Measurements from ENCODE around the gene DNAJC16. TPM values are rescaled to one million over a fixed set of nuclear protein-coding genes. Genes with fewer than 3 reads are reported as not detected.

Gene DNAJC16
- total and polyA plus RNA-seq, 2 of the 13 experiments (the other 11 are each of a cell fraction or from before 2014, with no cell fraction given): 11.4 to 15.4 TPM

DNA sequence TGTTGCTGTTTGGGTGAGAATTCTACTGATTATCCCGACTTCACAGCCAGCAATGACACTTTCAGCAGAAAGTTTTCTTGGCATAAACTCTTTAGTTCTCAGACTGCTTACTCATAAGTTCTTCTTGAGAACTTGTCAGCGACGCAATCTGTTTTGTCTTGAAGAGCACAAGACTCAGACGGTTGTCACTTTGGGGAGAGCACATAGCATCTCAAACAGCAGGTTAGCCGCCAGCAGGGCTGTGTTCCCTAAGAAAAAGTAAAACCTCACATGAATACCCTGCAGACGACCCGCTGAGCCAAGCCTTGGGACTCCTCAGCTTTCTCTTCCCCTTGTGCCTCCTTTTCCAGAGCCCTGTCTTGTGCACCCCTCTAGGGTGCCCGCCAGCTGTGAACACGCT is 46.8 kb downstream of the DNAJC16 start:
- ChIA-PET POLR2A (interaction anchor here (0.9 to 1.8 kb wide), 3 partner anchors 11 to 46 kb away, joined by 3 to 4 read pairs (median 4); partner anchors contain the start of genes AGMAT and DNAJC16), CTCF (ENCODE audit: low intra/inter-chr PET ratio, low total read pairs) (no interaction called here)
- DNase-seq (ENCODE audit: low spot score) (no peak), ATAC-seq (no peak), FAIRE-seq (no peak)
- no TSS peak for BruUV-seq (replicated peaks)
- Histone ChIP-seq H3K4me1 (ENCODE audit: insufficient read depth, low read length) (0 out of 2 replicates have a peak, but pooled peaks cover 6% of the 10 kb centered on the region), H3K4me3 (replicated peaks in 1 of 3; ENCODE audit: insufficient read depth in 1 of 3, low read depth in 2 of 3, low read length in 3 of 3) (no peak overlapping the region), H4K20me1 (ENCODE audit: insufficient read depth, low read length) (no peaks in the 10 kb centered on the region), H3K27ac (ENCODE audit: extremely low read length, insufficient read depth, low read length) (no peak overlapping the region), H3K79me2 (ENCODE audit: insufficient read depth, low read length) (no peaks in the 10 kb centered on the region), H3K9ac (ENCODE audit: insufficient read depth, low read depth, low read length) (no peak overlapping the region), H3K9me3 (ENCODE audit: low read length) (no peaks in the 10 kb centered on the region), H2AFZ (ENCODE audit: low read length) (no peak overlapping the region), H3K4me2 (ENCODE audit: low read depth, low read length) (no peak overlapping the region), H3K36me3 (replicated peaks in 1 of 2; ENCODE audit: control insufficient read depth in 1 of 2, insufficient read depth in 2 of 2, low read length in 2 of 2) (peaks cover 18 to 58% of the 10 kb centered on the region in 2 experiments), H3K27me3 (ENCODE audit: control insufficient read depth in 1 of 2, insufficient read depth in 2 of 2, low read length in 2 of 2) (no peaks in the 10 kb centered on the region)
- WGBS (ENCODE audit: low lambda C conversion rate): 99% methylated on average over 9 of the region's 9 CpGs
- intact Hi-C loops (cut with micrococcal nuclease; ENCODE audit: unreplicated experiment): no loop called here
- in situ Hi-C loops (cut with HindIII; ENCODE audit: extremely low pct_ligation_motif_present, low pct_unique_long_range_greater_than_20kb): no loop called here
- TF ChIP-seq GLI4 (CRISPR knock-in tag; IDR thresholded peaks at IDR 0.05; ENCODE audit: borderline replicate concordance) (no peak), RBM22 (optimal IDR thresholded peaks at IDR 0.05; ENCODE audit: low read length) (peak; percentile 43)

DNA sequence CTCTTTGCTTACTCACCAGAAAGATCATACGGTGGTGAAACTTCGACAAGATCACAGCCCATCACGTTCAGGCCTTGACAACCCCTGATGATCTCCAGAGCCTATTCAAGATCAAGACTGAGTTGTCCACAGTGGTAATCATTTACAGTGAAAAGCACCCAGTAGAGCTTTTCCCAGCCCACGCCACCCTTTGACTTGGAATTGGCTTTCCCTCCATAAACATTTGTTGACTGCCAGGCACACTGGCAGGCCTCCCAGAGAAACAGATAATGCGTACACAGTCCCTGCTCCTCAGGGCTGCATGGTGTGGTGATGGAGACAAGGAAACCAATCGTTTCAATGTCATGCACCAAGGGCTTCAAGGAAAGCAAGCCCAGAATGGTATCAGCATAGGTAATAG is 48.1 kb downstream of the DNAJC16 start:
- in situ Hi-C loops (cut with HindIII; ENCODE audit: extremely low pct_ligation_motif_present, low pct_unique_long_range_greater_than_20kb): no loop called here
- DNase-seq (ENCODE audit: low spot score): no peak
- ChIA-PET POLR2A (interaction anchor here (1.4 kb wide), 1 partner anchor 29 kb away, joined by 4 read pairs; no protein-coding TSS in a partner anchor), CTCF (ENCODE audit: low intra/inter-chr PET ratio, low total read pairs) (no interaction called here)
- Histone ChIP-seq H3K27ac (ENCODE audit: extremely low read length, insufficient read depth, low read length) (no peak overlapping the region), H3K36me3 (replicated peaks in 1 of 2; ENCODE audit: control insufficient read depth in 1 of 2, insufficient read depth in 2 of 2, low read length in 2 of 2) (peaks cover 26 to 64% of the 10 kb centered on the region in 2 experiments), H2AFZ (ENCODE audit: low read length) (no peak overlapping the region), H3K4me3 (replicated peaks in 1 of 3; ENCODE audit: insufficient read depth in 1 of 3, low read depth in 2 of 3, low read length in 3 of 3) (no peak overlapping the region), H3K4me2 (ENCODE audit: low read depth, low read length) (no peak overlapping the region), H3K4me1 (ENCODE audit: insufficient read depth, low read length) (peaks cover 11% of the 10 kb centered on the region), H3K9ac (ENCODE audit: insufficient read depth, low read depth, low read length) (no peak overlapping the region), H3K79me2 (ENCODE audit: insufficient read depth, low read length) (peaks cover 3% of the 10 kb centered on the region), H3K27me3 (ENCODE audit: control insufficient read depth in 1 of 2, insufficient read depth in 2 of 2, low read length in 2 of 2) (no peaks in the 10 kb centered on the region), H4K20me1 (ENCODE audit: insufficient read depth, low read length) (no peaks in the 10 kb centered on the region), H3K9me3 (ENCODE audit: low read length) (no peaks in the 10 kb centered on the region)
- TF ChIP-seq RXRB (CRISPR knock-in tag; IDR thresholded peaks at IDR 0.05; ENCODE audit: borderline replicate concordance) (no peak), RBM22 (optimal IDR thresholded peaks at IDR 0.05; ENCODE audit: low read length) (peak; percentile 10), POLR2A (IDR thresholded peaks at IDR 0.05; ENCODE audit: insufficient read depth in 1 of 2, low read depth in 2 of 2, low read length in 2 of 2) (peak in 1 of 2 experiments; percentile 17; a peak in 1 of 4 replicates), ZSCAN5A (CRISPR knock-in tag; IDR thresholded peaks at IDR 0.05; ENCODE audit: borderline replicate concordance) (no peak)
- 92% methylated on average over 6 of the region's 6 CpGs for WGBS (ENCODE audit: low lambda C conversion rate)
- no peak for FAIRE-seq
- no peak; the same call in 2 of the 3 replicates for ATAC-seq
- BruUV-seq (replicated peaks): no TSS peak
- intact Hi-C loops (cut with micrococcal nuclease; ENCODE audit: unreplicated experiment): no loop called here

Data from HepG2 (cell line).